GM19328 (cell line): ENCODE data around the gene CAMK1G.

Experiments used
- ATAC-seq: cut with Tn5 transposase; IDR thresholded peaks from one replicate; pipeline ENCODE4 v1.9.1; 2021; ENCODE audit warnings: mild to moderate bottlenecking, moderate library complexity; ENCODE audit not compliant: unreplicated experiment

Gene CAMK1G

DNA sequence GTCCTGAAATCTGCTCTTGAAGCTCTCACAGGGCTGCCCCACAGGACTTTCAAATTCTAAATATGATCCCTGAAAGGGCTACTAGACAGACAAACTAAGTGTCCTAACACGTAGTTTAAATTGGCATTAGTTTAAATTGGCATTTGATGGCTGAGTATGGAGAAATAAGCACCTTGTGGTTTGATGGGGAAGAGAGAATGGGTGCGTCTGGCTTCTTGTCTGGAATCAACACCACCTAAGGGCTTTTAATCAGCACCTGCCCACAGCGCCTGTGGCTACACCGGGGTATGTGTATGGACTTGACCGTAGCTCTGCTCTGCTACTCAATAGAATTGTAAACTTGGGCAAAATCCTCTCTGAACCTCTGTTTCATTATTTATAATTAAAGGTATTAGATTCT lies 74.4 kb downstream of the CAMK1G start:
- no peak for ATAC-seq

DNA sequence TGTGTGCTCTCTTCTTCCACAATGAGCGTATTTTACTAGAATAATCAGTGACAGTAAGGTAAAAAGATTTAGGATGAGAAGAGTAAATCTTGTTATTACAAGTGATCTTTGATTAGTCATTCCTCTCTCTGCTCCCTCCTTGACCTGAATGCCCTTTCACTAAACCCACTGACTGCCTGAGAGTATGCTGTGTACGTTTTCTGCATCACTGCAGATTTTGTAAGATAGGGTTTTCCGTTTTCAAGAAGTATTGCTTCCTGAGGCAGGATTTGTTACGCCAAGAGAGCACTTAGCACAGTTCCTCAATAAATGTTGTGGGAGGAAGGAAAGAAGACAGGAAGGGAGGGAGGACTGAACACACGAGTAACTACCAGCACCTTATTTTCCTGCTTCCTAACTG lies 76.4 kb downstream of the CAMK1G start:
- no peak for ATAC-seq

DNA sequence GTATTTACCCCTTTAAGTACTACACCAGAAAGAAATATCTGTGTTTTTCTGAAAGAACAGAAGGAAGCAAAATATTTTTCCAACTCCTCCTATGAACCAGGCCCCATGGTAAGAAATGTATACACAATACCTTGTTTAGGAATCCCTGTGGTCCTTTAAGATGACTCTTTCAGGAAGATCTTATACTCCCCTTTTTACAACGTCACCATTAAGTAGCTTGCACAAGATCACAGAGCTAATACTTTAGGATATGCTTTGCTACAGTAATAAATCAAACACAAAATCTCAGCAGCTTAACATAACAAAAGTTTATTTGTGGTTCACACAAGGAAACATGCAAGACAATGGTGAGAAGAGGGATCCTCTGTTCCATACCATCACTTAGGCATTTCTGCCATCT lies 77.6 kb downstream of the CAMK1G start:
- no peak for ATAC-seq

DNA sequence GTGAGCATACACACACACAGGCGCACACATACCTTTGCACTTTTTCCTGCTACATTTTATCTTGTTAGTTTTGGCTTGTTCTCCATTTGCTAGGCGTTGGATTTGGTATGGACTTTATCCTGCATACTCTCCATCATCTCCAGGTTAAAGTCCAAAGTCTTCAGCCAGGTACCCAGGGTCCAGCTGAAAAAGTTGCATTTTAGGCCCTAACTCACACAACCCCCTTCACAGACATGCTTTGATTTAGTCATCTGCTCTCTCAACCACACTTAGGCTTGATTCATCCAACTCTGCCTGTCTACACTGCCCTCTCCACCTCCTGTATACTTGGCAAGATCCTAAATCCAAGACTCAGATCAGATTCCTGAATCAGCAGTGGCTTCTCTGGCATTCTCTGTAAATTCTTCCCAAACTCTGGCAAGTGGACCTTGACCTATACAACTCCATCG lies 79.4 kb downstream of the CAMK1G start:
- no peak for ATAC-seq
